B cell (primary cell): ENCODE results near the gene UBR3.

Source experiments
- CTCF ChIP-seq: fragments of 200-600 bp; IDR thresholded peaks from one replicate; pipeline ENCODE4 v1.8.0; 2022; ENCODE audit warnings: antibody characterized with exemption, mild to moderate bottlenecking
- EZH2 ChIP-seq: IDR thresholded peaks from 2 replicates; pipeline ENCODE4 v1.6.1; 2012; ENCODE audit warnings: borderline replicate concordance, low read depth, mild to moderate bottlenecking, moderate library complexity, low read length; ENCODE audit not compliant: insufficient read depth, poor library complexity, severe bottlenecking

GRCh38 chr2:169845016-169845415 lies 17.8 kb downstream of the UBR3 start:
- TF ChIP-seq CTCF = no peak
- TF ChIP-seq EZH2 = no peak
